ENCODE measurements around the gene TPT1.
"Not testable (repeated sequence)": the region's sequence is repeated elsewhere in the genome, so short reads cannot be mapped to it uniquely, and the experiment has no call there.

TPT1 gene

DNA sequence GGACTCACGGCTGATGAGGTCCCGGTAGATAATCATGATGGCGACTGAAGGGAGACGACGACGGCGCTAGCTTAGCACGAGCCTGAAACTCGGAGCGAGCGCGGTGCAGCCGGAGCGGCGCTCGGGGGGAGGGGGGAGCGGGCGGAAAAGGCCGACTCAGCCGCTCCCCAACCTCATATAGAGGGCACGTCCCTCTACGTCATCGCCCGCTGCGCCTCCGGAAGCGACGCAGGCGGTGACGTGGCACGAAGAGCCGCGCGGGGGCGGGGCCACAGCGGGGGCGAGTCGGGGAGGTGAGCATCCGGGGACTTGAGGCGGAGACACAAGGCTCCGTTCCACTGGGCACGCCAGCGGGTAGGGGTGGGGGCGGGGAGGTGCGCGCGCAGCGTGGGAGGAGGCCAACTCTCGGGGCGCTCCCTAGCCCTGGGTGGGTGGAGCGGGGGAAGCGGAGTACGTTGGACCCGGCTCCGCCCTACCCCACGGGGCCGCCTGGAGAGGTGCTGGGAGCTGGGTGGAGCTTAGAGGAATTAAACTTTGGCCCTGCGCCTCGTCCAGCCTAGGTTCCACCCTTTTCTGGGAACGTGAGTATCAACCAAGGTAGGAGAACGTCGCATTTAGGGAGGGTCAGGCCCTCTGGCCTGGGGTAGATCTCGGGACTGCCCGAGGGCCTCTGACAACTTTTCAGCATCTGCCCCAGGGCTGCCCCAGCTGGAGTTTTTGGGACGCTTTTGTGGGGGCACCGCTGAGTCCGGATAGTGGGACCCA is at the start of gene TPT1:
TSS of gene TPT1 (minus strand) at position 150 of the 765 bp plus-strand sequence. CDS start at position 36, 114 bp downstream.
- peak; percentile 82 for DNase-seq

DNA sequence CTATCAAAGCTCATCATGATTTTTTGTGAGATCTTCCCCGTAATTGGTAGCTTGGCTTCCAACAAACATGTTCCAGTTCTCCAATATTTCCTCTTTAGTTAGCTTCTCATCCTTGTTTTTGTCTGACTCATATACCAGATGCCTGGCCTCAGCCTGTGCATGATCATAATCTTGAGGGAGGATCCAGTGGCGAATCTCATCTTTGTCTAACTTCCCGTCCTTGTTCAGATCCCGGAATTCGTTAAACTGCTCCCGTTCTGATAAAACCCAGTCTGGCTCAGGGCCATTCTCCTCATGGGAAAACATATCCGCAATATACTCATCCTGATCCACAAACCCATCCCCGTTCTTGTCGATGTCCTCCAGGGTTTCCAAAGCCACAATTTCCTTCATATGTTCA is 49.4 kb upstream of the TPT1 start:
- DNase-seq = not testable (repeated sequence)

DNA sequence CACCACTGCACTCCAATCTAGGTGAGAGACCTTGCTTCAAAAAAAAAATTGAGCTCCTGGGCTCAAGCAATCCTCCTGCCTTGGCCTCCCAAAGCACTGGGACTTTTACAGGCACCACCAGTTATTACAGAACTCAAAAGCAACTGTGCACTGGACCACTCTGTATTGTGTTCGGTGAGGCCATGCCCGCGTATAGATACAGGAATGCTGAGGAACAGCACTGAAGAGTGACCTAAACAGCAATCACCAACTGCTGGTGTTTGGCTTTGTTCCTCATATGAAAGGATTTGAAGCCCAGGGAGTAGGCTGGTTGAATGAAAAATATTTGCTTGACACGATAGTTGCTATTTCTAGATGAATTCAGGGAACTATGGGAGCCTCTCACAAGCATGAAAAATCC is 47.7 kb upstream of the TPT1 start:
- no peak for DNase-seq

DNA sequence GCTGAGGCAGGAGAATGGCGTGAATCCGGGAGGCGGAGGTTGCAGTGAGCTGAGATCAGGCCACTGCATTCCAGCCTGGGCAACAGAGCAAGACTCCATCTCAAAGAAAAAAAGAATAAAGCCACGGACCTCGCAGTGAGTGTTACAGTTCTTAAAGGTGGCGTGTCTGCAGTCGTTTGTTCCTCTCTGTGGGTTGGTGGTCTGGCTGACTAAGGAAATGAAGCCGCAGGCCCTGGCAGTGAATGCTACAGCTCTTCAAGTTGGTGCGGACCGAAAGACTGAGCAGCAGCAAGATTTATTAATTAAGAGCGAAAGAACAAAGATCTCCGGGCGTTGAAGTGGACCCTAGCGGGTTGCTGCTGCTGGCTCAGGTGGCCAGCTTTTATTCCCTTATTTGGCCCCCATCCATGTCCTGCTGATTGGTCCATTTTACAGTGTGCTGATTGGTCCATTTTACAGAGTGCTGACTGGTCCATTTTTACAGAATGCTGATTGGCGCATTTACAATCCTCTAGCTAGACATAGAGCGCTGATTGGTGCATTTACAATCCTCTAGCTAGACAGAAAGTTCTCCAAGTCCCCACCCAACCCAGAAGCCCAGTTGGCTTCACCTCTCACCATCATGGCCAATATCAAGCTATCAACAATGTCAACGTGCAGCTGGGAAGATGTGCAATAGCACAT is 46.1 kb upstream of the TPT1 start:
- DNase-seq = not testable (repeated sequence)

GRCh38 chr13:45385907-45386553 is 45.0 kb upstream of the TPT1 start:
- DNase-seq = no peak

DNA sequence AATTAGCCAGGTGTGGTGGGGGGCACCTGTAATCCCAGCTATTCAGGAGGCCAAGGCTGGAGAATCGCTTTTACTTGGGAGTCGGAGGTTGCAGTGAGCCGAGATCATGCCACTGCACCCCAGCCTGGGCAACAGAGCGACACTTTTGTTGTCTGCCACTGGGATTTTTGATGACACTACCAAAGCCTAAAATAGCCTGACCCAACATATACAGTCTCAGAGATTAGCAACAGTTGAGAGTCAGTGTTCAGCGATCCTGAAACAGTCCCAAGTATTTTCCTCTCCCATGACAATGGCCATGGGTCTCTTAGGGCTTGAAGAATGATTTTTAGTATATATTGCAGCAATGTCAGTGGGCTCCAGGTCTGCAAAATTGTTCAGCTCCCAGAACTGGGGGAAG is 44.3 kb upstream of the TPT1 start:
- DNase-seq = no peak

DNA sequence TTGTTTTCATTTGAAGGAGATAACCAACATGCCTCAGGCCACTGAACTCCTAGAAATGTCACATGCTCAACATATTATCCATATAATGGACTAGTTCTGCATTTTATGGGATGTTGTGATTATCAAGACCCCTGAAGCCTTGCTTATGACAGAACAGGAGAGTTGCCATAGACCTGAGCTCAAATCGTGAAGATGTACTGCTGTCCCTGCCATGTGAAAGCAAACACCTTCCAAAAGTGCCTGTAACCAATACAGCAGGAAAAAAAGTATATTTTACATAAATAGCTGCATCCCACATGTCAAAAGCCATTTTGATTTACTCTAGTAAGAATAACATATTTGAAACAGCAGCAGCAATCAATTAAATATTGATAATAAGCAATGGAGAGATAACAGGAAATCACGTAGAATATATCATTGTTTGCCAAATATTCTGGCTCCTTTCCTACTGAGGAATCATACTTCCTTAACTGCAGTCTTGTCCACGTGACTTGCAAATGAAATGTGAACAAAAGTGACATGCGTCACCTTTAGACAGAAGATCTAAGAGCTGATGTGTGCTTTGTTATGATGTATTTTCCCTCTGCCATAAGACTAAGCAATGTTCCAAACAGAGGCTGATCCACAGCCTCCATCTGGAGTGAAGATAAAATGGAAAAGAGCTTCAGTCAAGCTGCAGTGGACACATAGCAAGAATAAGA is 43.6 kb upstream of the TPT1 start:
- DNase-seq = no peak

DNA sequence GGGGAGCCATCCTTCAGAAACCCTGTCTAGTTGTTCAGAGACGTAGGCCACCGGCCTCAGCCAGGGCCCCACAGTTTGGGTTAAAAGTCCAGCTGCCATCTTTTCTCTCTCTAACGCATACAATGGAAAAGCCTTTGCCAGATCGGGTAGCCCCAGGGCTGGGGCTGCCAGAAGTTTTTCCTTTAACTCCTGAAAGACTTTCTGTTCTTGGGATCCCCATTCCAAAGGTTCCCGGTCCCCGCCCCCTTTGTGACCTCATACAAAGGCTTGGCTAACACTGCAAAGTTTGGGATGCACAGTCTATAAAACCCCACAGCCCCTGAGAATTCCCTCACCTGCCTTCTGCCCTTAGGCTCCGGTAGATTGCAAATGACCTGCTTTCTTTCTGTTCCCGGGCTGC is 41.8 kb upstream of the TPT1 start:
- not testable (repeated sequence) for DNase-seq

DNA sequence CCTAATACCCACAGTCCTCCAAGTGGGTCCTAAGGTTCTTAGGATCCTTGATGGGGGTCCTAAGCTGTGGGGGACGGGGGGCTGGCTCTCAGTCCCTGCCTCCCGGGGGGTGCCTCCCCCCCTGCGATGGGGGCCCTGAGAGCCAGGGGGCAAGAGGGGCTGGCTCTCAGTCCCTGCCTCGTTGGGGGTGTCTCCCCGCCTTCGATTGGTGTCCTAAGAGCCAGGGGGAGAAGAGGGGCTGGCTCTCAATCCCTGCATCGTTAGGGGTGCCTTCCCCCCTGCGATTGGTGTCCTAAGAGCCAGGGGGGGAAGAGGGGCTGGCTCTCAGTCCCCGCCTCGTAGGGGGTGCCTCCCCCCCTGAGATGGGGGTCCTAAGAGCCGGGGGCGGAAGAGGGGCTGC is 40.2 kb upstream of the TPT1 start:
- DNase-seq = no peak

- not testable (repeated sequence) for DNase-seq
Measured at GRCh38 chr13:45380708-45381107, 39.7 kb upstream of the TPT1 start.

- DNase-seq = not testable (repeated sequence)
Measured at GRCh38 chr13:45379516-45379915, 38.5 kb upstream of the TPT1 start.

GRCh38 chr13:45378786-45379185 is 37.8 kb upstream of the TPT1 start:
- DNase-seq = not testable (repeated sequence)

DNA sequence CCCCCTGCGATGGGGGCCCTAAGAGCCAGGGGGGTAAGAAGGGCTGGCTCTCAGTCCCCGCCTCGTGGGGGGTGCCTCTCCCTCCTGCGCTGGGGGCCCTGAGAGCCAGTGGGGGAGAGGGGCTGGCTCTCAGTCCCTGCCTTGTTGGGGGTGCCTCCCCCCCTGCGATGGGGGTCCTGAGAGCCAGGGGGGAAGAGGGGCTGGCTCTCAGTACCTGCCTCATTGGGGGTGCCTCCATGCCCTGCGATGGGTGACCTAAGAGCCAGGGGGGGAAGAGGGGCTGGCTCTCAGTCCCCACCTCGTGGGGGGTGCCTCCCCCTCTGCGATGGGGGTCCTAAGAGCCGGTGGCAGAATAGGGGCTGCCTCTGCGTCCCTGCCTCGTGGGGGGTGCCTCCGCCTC is 36.3 kb upstream of the TPT1 start:
- DNase-seq = not testable (repeated sequence)

DNA sequence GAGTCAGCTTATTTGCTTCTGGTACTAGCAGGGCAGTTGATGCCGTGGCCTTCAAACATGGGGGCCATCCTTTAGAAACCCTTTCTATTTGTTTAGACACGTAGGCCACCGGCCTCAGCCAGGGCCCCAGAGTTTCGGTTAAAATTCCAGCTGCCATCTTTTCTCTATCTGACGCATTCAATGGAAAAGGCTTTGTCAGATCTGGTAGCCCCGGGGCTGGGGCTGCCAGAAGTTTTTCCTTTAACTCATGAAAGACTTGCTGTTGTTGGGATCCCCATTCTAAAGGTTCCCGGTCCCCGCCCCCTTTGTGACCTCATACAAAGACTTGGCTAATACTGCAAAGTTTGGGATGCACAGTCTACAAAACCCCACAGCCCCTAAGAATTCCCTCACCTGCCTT is 35.7 kb upstream of the TPT1 start:
- not testable (repeated sequence) for DNase-seq

DNA sequence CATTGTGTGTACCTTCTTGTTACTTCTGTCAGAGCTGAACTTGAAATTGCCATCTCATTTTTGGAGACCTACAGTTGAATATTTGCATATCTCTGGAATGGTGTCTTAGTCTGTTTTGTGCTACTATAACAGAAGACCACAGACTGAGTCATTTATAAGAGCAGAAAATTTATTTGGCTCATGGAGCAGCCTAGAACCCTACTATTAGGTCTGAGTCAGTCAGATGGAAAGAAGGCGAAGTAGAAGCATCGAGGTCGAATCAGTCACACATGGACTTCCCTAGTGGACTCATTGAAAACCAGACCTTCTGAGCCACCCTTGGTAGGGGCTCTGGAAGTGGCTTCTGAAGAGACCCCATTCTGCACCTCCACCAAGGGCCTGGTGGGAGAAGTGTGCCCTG is 33.9 kb upstream of the TPT1 start:
- no peak for DNase-seq

DNA sequence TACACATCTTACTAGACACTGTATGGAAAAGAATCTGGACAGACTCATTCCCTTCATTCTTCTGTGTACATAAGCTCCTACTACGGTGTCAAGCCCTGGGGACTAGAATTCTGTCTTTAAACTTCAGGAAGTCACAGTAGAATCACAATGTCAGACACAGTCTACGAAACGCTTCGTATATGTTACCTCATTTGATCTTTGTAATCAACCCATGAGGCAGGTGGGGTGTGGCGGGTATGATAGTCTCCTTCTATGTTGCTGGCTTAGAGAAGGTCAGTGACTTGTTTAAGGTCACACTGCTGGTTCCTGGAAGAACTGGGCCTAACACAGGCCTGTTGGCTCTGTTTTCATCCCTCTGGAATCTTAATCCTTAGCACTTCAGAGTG is 32.2 kb upstream of the TPT1 start:
- no peak for DNase-seq

DNA sequence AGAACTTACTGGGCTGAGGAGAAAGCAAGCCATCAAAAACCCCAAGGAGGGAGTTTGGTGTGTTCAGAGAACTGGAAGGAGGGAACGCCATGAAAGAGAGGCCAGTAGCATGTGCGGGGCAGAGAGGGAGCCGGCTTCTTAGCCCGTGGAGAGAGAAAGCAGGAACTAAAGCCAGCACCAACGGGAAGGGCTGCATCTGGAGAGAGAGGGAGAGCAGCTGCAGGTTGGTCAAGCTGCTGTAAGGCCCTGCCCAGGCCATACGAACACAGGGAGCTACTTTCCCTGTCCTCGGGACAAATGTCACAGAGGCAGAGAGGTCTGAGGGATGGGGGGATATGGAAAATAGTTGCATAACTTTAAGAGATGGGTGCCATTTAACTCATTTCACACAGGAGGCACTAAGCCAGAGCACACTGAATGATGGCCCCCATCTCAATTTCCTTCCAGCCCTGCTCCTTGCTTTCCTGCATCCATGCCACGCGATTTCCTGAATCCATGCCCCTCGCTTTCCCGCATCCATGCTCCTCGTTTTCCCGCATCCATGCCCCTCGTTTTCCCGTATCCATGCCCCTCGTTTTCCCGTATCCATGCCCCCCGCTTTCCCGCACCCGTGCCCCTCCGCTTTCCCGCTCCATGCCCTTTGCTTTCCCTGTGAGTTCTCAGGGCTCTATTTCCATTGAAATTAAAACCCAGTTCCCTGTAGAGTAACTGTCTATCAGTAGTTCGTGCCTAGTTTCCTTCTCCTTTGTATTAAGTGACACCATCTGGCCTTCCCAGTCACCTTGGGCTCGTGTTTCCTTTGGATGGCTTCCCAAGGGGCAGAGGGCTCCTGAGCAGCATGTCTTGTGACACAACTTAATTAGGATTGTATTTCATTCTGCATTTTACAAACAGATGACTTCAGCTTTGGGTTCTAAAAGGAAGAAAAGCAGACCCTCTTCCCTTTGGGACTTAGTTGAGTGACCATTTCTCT is 31.5 kb upstream of the TPT1 start:
- no peak for DNase-seq

- no peak for DNase-seq
Measured at GRCh38 chr13:45370922-45371406, 30.0 kb upstream of the TPT1 start.

GRCh38 chr13:45369116-45369515 is 28.1 kb upstream of the TPT1 start:
- DNase-seq = no peak

GRCh38 chr13:45368571-45368970 is 27.6 kb upstream of the TPT1 start:
- no peak for DNase-seq

DNA sequence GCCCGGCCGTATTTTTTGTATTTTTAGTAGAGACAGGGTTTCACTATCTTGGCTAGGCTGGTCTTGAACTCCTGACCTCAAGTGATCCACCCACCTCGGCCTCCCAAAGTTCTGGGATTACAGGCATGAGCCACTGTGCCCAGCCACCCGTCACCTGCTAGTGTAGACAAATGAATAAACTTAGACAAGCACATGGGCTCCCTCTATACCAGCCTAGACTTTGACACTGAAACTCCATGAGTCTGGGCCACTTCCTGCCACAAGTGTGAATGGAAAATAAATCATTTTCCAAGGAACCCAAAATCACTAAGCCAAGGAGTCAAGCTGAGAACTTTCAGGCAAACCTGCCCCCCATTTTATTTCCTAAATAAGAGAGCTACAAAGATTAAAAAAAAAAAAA is 27.0 kb upstream of the TPT1 start:
- no peak for DNase-seq

DNA sequence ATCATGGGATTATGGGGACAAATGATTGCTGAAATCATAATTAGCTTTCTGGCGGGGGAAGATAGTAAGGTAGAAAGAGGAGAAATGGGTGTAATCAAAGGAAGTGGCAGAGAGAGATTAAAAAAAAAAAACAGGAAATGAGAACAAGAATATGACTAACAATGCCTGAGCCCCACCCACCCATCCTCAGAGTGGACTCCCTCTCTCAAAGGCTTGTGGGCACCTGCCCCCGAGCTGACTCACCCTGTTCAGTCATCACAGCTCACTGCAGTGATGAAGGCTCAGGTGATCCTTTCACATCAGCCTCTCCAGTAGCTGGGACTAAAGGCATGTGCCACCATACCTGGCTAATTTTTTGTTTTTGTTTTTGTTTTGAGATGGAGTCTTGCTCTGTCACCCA is 26.4 kb upstream of the TPT1 start:
- no peak for DNase-seq
